Mesenchymal stem cell (in vitro differentiated cells and primary cell): ENCODE data around the gene GGCX.

Source experiments
- DNase-seq: peaks from one replicate; pipeline ENCODE4 v3.0.0-alpha.2; 2013
- H2AFZ ChIP-seq: one replicate; pipeline ENCODE4 v1.6.1; 2013; ENCODE audit warnings: low read depth, mild to moderate bottlenecking, control low read depth, inconsistent platforms, low read length, moderate library complexity
- H2AK5ac ChIP-seq: 2 replicates; pipeline ENCODE4 v1.6.1; 2013; ENCODE audit warnings: low read length, moderate library complexity, mild to moderate bottlenecking, inconsistent platforms; ENCODE audit not compliant: severe bottlenecking
- H2BK120ac ChIP-seq: one replicate; pipeline ENCODE4 v1.6.1; 2013; ENCODE audit warnings: low read depth, mild to moderate bottlenecking, inconsistent platforms, low read length, moderate library complexity
- H2BK12ac ChIP-seq, 2 experiments: one replicate each; pipeline ENCODE4 v1.6.1; 2013; ENCODE audit warnings: inconsistent platforms in 2 of 2, low read length in 2 of 2, mild to moderate bottlenecking in 2 of 2, moderate library complexity in 2 of 2, control low read depth in 1 of 2
- H2BK15ac ChIP-seq: one replicate; pipeline ENCODE4 v1.6.1; 2013; ENCODE audit warnings: mild to moderate bottlenecking, low read depth, inconsistent platforms; ENCODE audit not compliant: poor library complexity, severe bottlenecking
- H2BK5ac ChIP-seq: 2 replicates; pipeline ENCODE4 v1.6.1; 2013; ENCODE audit warnings: low read depth, mild to moderate bottlenecking, low read length, control low read depth, inconsistent platforms; ENCODE audit not compliant: poor library complexity, severe bottlenecking
- H3K14ac ChIP-seq, 2 experiments: one replicate each; pipeline ENCODE4 v1.6.1; 2013; ENCODE audit warnings: inconsistent platforms in 2 of 2, low read length in 2 of 2, control low read depth in 1 of 2, mild to moderate bottlenecking in 1 of 2, moderate library complexity in 1 of 2
- H3K18ac ChIP-seq, 2 experiments: one replicate each; pipeline ENCODE4 v1.6.1; 2013; ENCODE audit warnings: inconsistent platforms in 2 of 2, low read length in 2 of 2, control low read depth in 1 of 2, low read depth in 1 of 2, mild to moderate bottlenecking in 1 of 2
- H3K23ac ChIP-seq, 2 experiments: one replicate each; pipeline ENCODE4 v1.6.1; 2013; ENCODE audit warnings: inconsistent platforms in 2 of 2, low read length in 2 of 2, mild to moderate bottlenecking in 2 of 2, moderate library complexity in 2 of 2, control low read depth in 1 of 2
- H3K27ac ChIP-seq: 2 replicates; pipeline ENCODE4 v1.5.1; 2013; ENCODE audit warnings: mild to moderate bottlenecking, moderate library complexity, low read length, control low read depth, inconsistent platforms; ENCODE audit not compliant: poor library complexity, severe bottlenecking
- H3K27me3 ChIP-seq, 2 experiments: 2 replicates each; pipeline versions ENCODE4 v1.6.1 to v1.7.0; 2013; ENCODE audit warnings: low read length in 2 of 2, mild to moderate bottlenecking in 2 of 2, moderate library complexity in 2 of 2, control low read depth in 1 of 2, inconsistent platforms in 1 of 2; ENCODE audit not compliant: control insufficient read depth in 1 of 2, insufficient read depth in 1 of 2
- H3K36me3 ChIP-seq, 2 experiments: 2 replicates each; pipeline versions ENCODE4 v1.6.1 to v1.7.0; 2013; ENCODE audit warnings: low read length in 2 of 2, control low read depth in 1 of 2, inconsistent platforms in 1 of 2, low read depth in 1 of 2, mild to moderate bottlenecking in 1 of 2; ENCODE audit not compliant: insufficient read depth in 2 of 2, control insufficient read depth in 1 of 2
- H3K4ac ChIP-seq, 2 experiments: one replicate each; pipeline ENCODE4 v1.6.1; 2013; ENCODE audit warnings: inconsistent platforms in 2 of 2, low read length in 2 of 2, mild to moderate bottlenecking in 2 of 2, moderate library complexity in 2 of 2, control low read depth in 1 of 2, low read depth in 1 of 2
- H3K4me1 ChIP-seq: 2 replicates; pipeline ENCODE4 v1.6.1; 2013; ENCODE audit warnings: low read depth, low read length, control low read depth; ENCODE audit not compliant: control insufficient read depth, insufficient read depth
- H3K4me2 ChIP-seq: 2 replicates; pipeline ENCODE4 v1.6.1; 2013; ENCODE audit warnings: low read length, mild to moderate bottlenecking, inconsistent platforms; ENCODE audit not compliant: poor library complexity, severe bottlenecking
- H3K4me3 ChIP-seq, 2 experiments: 2 replicates each; pipeline versions ENCODE4 v1.5.1 to v1.7.0; 2013; ENCODE audit warnings: low read length in 2 of 2, mild to moderate bottlenecking in 2 of 2, control low read depth in 1 of 2, low read depth in 1 of 2; ENCODE audit not compliant: insufficient read depth in 1 of 2
- H3K79me1 ChIP-seq: replicated peaks from 2 replicates; pipeline ENCODE4 v1.6.1; 2013; ENCODE audit warnings: mild to moderate bottlenecking, control low read depth, low read length, inconsistent platforms; ENCODE audit not compliant: poor library complexity, severe bottlenecking
- H3K9ac ChIP-seq: 2 replicates; pipeline ENCODE4 v1.7.0; 2013; ENCODE audit warnings: mild to moderate bottlenecking, low read length, moderate library complexity
- H3K9me3 ChIP-seq: 2 replicates; pipeline ENCODE4 v1.7.0; 2013; ENCODE audit warnings: mild to moderate bottlenecking, low read length; ENCODE audit not compliant: control insufficient read depth
- H4K8ac ChIP-seq: one replicate; pipeline ENCODE4 v1.6.1; 2013; ENCODE audit warnings: inconsistent platforms, mild to moderate bottlenecking, low read length, moderate library complexity
- H4K91ac ChIP-seq: one replicate; pipeline ENCODE4 v1.6.1; 2013; ENCODE audit warnings: mild to moderate bottlenecking, low read length, inconsistent platforms
- WGBS: methylation state at CpG from one replicate; pipeline ENCODE4 v1.1.7; 2013; ENCODE audit warnings: mixed read lengths; 5-methylcytosine and 5-hydroxymethylcytosine counted together

The GGCX gene

GRCh38 chr2:85575739-85576138 lies 14.4 kb upstream of the GGCX start:
- Histone ChIP-seq H3K18ac (no peak overlapping the region), H3K9me3 (no peaks in the 10 kb centered on the region), H3K4ac (no peak overlapping the region), H3K14ac (no peak overlapping the region), H3K4me3 (no peak overlapping the region), H3K23ac (no peak overlapping the region), H2BK5ac (no peak overlapping the region), H3K4me1 (peaks cover 16% of the 10 kb centered on the region), H3K4me2 (no peak overlapping the region), H3K27ac (no peak overlapping the region), H3K36me3 (no peaks in the 10 kb centered on the region), H2AK5ac (no peak overlapping the region), H3K9ac (no peak overlapping the region), H2BK120ac (no peak overlapping the region), H3K79me1 (peaks cover 3% of the 10 kb centered on the region), H2BK15ac (no peak overlapping the region), H4K91ac (no peak overlapping the region), H3K27me3 (peaks cover 6 to 9% of the 10 kb centered on the region in 2 experiments), H2AFZ (no peak overlapping the region), H2BK12ac (no peak overlapping the region), H4K8ac (no peak overlapping the region)
- 100% methylated on average over 1 of the region's 8 CpGs for WGBS
- no peak for DNase-seq

GRCh38 chr2:85566265-85566664 lies 5.0 kb upstream of the GGCX start:
- Histone ChIP-seq H3K14ac (no peak overlapping the region), H2BK12ac (no peak overlapping the region), H4K91ac (no peak overlapping the region), H3K18ac (no peak overlapping the region), H2AFZ (no peak overlapping the region), H3K27me3 (peaks cover 0 to 7% of the 10 kb centered on the region in 2 experiments), H3K4ac (no peak overlapping the region), H3K23ac (no peak overlapping the region), H2BK120ac (no peak overlapping the region), H3K9ac (no peak overlapping the region), H3K36me3 (no peaks in the 10 kb centered on the region), H3K4me1 (peaks cover 1% of the 10 kb centered on the region), H3K4me2 (no peak overlapping the region), H2BK15ac (no peak overlapping the region), H4K8ac (no peak overlapping the region), H3K9me3 (no peaks in the 10 kb centered on the region), H3K27ac (no peak overlapping the region), H3K4me3 (no peak overlapping the region), H2BK5ac (no peak overlapping the region), H3K79me1 (no peaks in the 10 kb centered on the region), H2AK5ac (no peak overlapping the region)
- DNase-seq: no peak
- WGBS: 90% methylated on average over 4 of the region's 4 CpGs

GRCh38 chr2:85564144-85564563 lies 2.9 kb upstream of the GGCX start:
- Histone ChIP-seq H3K9me3 (no peaks in the 10 kb centered on the region), H3K27ac (no peak overlapping the region), H3K23ac (no peak overlapping the region), H3K4me1 (peaks cover 6% of the 10 kb centered on the region), H4K8ac (no peak overlapping the region), H3K18ac (no peak overlapping the region), H2AFZ (no peak overlapping the region), H2BK15ac (no peak overlapping the region), H3K14ac (no peak overlapping the region), H3K36me3 (peaks cover 0 to under 1% of the 10 kb centered on the region in 2 experiments), H3K4me3 (no peak overlapping the region), H2BK5ac (no peak overlapping the region), H3K27me3 (no peaks in the 10 kb centered on the region), H3K9ac (no peak overlapping the region), H2BK120ac (no peak overlapping the region), H3K4ac (no peak overlapping the region), H2AK5ac (no peak overlapping the region), H2BK12ac (no peak overlapping the region), H3K4me2 (no peak overlapping the region), H3K79me1 (peaks cover 5% of the 10 kb centered on the region), H4K91ac (no peak overlapping the region)
- WGBS: 92% methylated on average over 4 of the region's 5 CpGs
- DNase-seq: no peak

- no peak overlapping the region for H2BK5ac ChIP-seq
- no peak overlapping the region for H2AK5ac ChIP-seq
- H4K8ac ChIP-seq: no peak overlapping the region
- peak overlapping the region in 1 of 2 experiments; percentile 5 for H3K18ac ChIP-seq
- H3K4ac ChIP-seq: peak overlapping the region in 1 of 2 experiments; percentile 44
- WGBS: 11% methylated on average over 13 of the region's 14 CpGs
- H3K27ac ChIP-seq: no peak overlapping the region
- no peaks in the 10 kb centered on the region for H3K9me3 ChIP-seq
- H3K4me1 ChIP-seq: peaks cover 6% of the 10 kb centered on the region
- H3K36me3 ChIP-seq: peaks cover 11 to 28% of the 10 kb centered on the region in 2 experiments
- H3K14ac ChIP-seq: no peak overlapping the region
- H3K9ac ChIP-seq: peak overlapping the region; percentile 96
- H2AFZ ChIP-seq: no peak overlapping the region
- no peak overlapping the region for H2BK15ac ChIP-seq
- no peak overlapping the region for H4K91ac ChIP-seq
- DNase-seq: no peak
- H3K27me3 ChIP-seq: no peaks in the 10 kb centered on the region
- no peak overlapping the region for H2BK12ac ChIP-seq
- peak overlapping the region; percentile 77 for H2BK120ac ChIP-seq
- H3K23ac ChIP-seq: no peak overlapping the region
- H3K4me2 ChIP-seq: peak overlapping the region; percentile 90
- peaks cover 19% of the 10 kb centered on the region for H3K79me1 ChIP-seq
- H3K4me3 ChIP-seq: peak overlapping the region; percentile 86 to 95
These were observed 447 bp downstream of the GGCX start for GRCh38 chr2:85560812-85561279.
